ENCODE data around the gene CAB39L.

The CAB39L gene

GRCh38 chr13:49459580-49459979 is 15.7 kb upstream of the CAB39L start:
- H3K9me3 ChIP-seq (ENCODE audit: control insufficient read depth, low read length), result peaks cover 19% of the 10 kb centered on the region
- H2AK5ac ChIP-seq (ENCODE audit: low read length, severe bottlenecking), result no peak overlapping the region
- no peak overlapping the region for H4K91ac ChIP-seq (ENCODE audit: low read length)
- no peak overlapping the region for H3K14ac ChIP-seq (ENCODE audit: low read length in 2 of 2)
- H3K9ac ChIP-seq (ENCODE audit: low read length), result no peak overlapping the region
- H3K27ac ChIP-seq (ENCODE audit: low read length, poor library complexity, severe bottlenecking), result no peak overlapping the region
- H3K18ac ChIP-seq (ENCODE audit: low read depth in 1 of 2, low read length in 2 of 2), result no peak overlapping the region
- H2AFZ ChIP-seq (ENCODE audit: low read depth, low read length), result no peak overlapping the region
- no CpG with 5 or more reads among the region's 1 CpG for WGBS
- H3K4me1 ChIP-seq (ENCODE audit: control insufficient read depth, insufficient read depth, low read depth, low read length), result no peaks in the 10 kb centered on the region
- H3K4ac ChIP-seq (ENCODE audit: low read depth in 1 of 2, low read length in 2 of 2), result no peak overlapping the region
- no peak overlapping the region for H2BK15ac ChIP-seq (ENCODE audit: low read depth, poor library complexity, severe bottlenecking)
- H3K23ac ChIP-seq (ENCODE audit: low read length in 2 of 2), result no peak overlapping the region
- H2BK12ac ChIP-seq (ENCODE audit: low read length in 2 of 2), result no peak overlapping the region
- no peak overlapping the region for H2BK120ac ChIP-seq (ENCODE audit: low read depth, low read length)
- H3K36me3 ChIP-seq (ENCODE audit: control insufficient read depth in 1 of 2, insufficient read depth in 2 of 2, low read depth in 1 of 2, low read length in 2 of 2), result peaks cover 11 to 49% of the 10 kb centered on the region in 2 experiments
- H3K27me3 ChIP-seq (ENCODE audit: control insufficient read depth in 1 of 2, insufficient read depth in 1 of 2, low read length in 2 of 2), result no peaks in the 10 kb centered on the region
- no peak for DNase-seq
- H3K4me3 ChIP-seq (ENCODE audit: insufficient read depth in 1 of 2, low read depth in 1 of 2, low read length in 2 of 2), result no peak overlapping the region
- no peak overlapping the region for H2BK5ac ChIP-seq (ENCODE audit: low read depth, low read length, poor library complexity, severe bottlenecking)
- no peaks in the 10 kb centered on the region for H3K79me1 ChIP-seq (replicated peaks; ENCODE audit: low read length, poor library complexity, severe bottlenecking)
- H3K4me2 ChIP-seq (ENCODE audit: low read length, poor library complexity, severe bottlenecking), result no peak overlapping the region
- H4K8ac ChIP-seq (ENCODE audit: low read length), result no peak overlapping the region

- Histone ChIP-seq H3K36me3 (ENCODE audit: control insufficient read depth in 1 of 2, insufficient read depth in 2 of 2, low read depth in 1 of 2, low read length in 2 of 2) (peaks cover 3 to 31% of the 10 kb centered on the region in 2 experiments), H3K4me1 (ENCODE audit: control insufficient read depth, insufficient read depth, low read depth, low read length) (no peaks in the 10 kb centered on the region), H3K27ac (ENCODE audit: low read length, poor library complexity, severe bottlenecking) (no peak overlapping the region), H3K18ac (ENCODE audit: low read depth in 1 of 2, low read length in 2 of 2) (no peak overlapping the region), H2BK15ac (ENCODE audit: low read depth, poor library complexity, severe bottlenecking) (no peak overlapping the region), H3K23ac (ENCODE audit: low read length in 2 of 2) (no peak overlapping the region), H4K8ac (ENCODE audit: low read length) (no peak overlapping the region), H2BK120ac (ENCODE audit: low read depth, low read length) (no peak overlapping the region), H2BK12ac (ENCODE audit: low read length in 2 of 2) (peak overlapping the region in 1 of 2 experiments; percentile 3), H3K14ac (ENCODE audit: low read length in 2 of 2) (no peak overlapping the region), H3K9ac (ENCODE audit: low read length) (no peak overlapping the region), H3K4me3 (ENCODE audit: insufficient read depth in 1 of 2, low read depth in 1 of 2, low read length in 2 of 2) (no peak overlapping the region), H3K9me3 (ENCODE audit: control insufficient read depth, low read length) (peaks cover 5% of the 10 kb centered on the region), H3K27me3 (ENCODE audit: control insufficient read depth in 1 of 2, insufficient read depth in 1 of 2, low read length in 2 of 2) (no peaks in the 10 kb centered on the region), H3K4me2 (ENCODE audit: low read length, poor library complexity, severe bottlenecking) (no peak overlapping the region), H2AFZ (ENCODE audit: low read depth, low read length) (no peak overlapping the region), H4K91ac (ENCODE audit: low read length) (no peak overlapping the region), H2AK5ac (ENCODE audit: low read length, severe bottlenecking) (no peak overlapping the region), H3K79me1 (replicated peaks; ENCODE audit: low read length, poor library complexity, severe bottlenecking) (no peaks in the 10 kb centered on the region), H3K4ac (ENCODE audit: low read depth in 1 of 2, low read length in 2 of 2) (no peak overlapping the region), H2BK5ac (ENCODE audit: low read depth, low read length, poor library complexity, severe bottlenecking) (no peak overlapping the region)
- peak; percentile 24 for DNase-seq
- WGBS, result 85% methylated on average over 4 of the region's 7 CpGs
Measured at GRCh38 chr13:49457221-49457620, 13.4 kb upstream of the CAB39L start.

- Histone ChIP-seq H3K14ac (ENCODE audit: low read length in 2 of 2) (no peak overlapping the region), H3K4me3 (ENCODE audit: insufficient read depth in 1 of 2, low read depth in 1 of 2, low read length in 2 of 2) (no peak overlapping the region), H2BK5ac (ENCODE audit: low read depth, low read length, poor library complexity, severe bottlenecking) (no peak overlapping the region), H2AK5ac (ENCODE audit: low read length, severe bottlenecking) (no peak overlapping the region), H3K27ac (ENCODE audit: low read length, poor library complexity, severe bottlenecking) (no peak overlapping the region), H2BK12ac (ENCODE audit: low read length in 2 of 2) (no peak overlapping the region), H3K4me2 (ENCODE audit: low read length, poor library complexity, severe bottlenecking) (no peak overlapping the region), H3K36me3 (ENCODE audit: control insufficient read depth in 1 of 2, insufficient read depth in 2 of 2, low read depth in 1 of 2, low read length in 2 of 2) (peaks cover 0 to 25% of the 10 kb centered on the region in 2 experiments), H2AFZ (ENCODE audit: low read depth, low read length) (no peak overlapping the region), H3K18ac (ENCODE audit: low read depth in 1 of 2, low read length in 2 of 2) (no peak overlapping the region), H4K91ac (ENCODE audit: low read length) (no peak overlapping the region), H3K4me1 (ENCODE audit: control insufficient read depth, insufficient read depth, low read depth, low read length) (no peaks in the 10 kb centered on the region), H3K27me3 (ENCODE audit: control insufficient read depth in 1 of 2, insufficient read depth in 1 of 2, low read length in 2 of 2) (no peaks in the 10 kb centered on the region), H3K79me1 (replicated peaks; ENCODE audit: low read length, poor library complexity, severe bottlenecking) (no peaks in the 10 kb centered on the region), H4K8ac (ENCODE audit: low read length) (no peak overlapping the region), H3K9me3 (ENCODE audit: control insufficient read depth, low read length) (no peaks in the 10 kb centered on the region), H2BK120ac (ENCODE audit: low read depth, low read length) (no peak overlapping the region), H3K23ac (ENCODE audit: low read length in 2 of 2) (no peak overlapping the region), H2BK15ac (ENCODE audit: low read depth, poor library complexity, severe bottlenecking) (no peak overlapping the region), H3K9ac (ENCODE audit: low read length) (no peak overlapping the region), H3K4ac (ENCODE audit: low read depth in 1 of 2, low read length in 2 of 2) (no peak overlapping the region)
- no CpG with 5 or more reads among the region's 1 CpG for WGBS
- no peak for DNase-seq
Measured at GRCh38 chr13:49456156-49456555, 12.3 kb upstream of the CAB39L start.

- H3K9me3 ChIP-seq (ENCODE audit: control insufficient read depth, low read length), result no peaks in the 10 kb centered on the region
- no peak for DNase-seq
- no peaks in the 10 kb centered on the region for H3K27me3 ChIP-seq (ENCODE audit: control insufficient read depth in 1 of 2, insufficient read depth in 1 of 2, low read length in 2 of 2)
- H3K14ac ChIP-seq (ENCODE audit: low read length in 2 of 2), result no peak overlapping the region
- H3K27ac ChIP-seq (ENCODE audit: low read length, poor library complexity, severe bottlenecking), result no peak overlapping the region
- H3K36me3 ChIP-seq (ENCODE audit: control insufficient read depth in 1 of 2, insufficient read depth in 2 of 2, low read depth in 1 of 2, low read length in 2 of 2), result peaks cover 0 to 13% of the 10 kb centered on the region in 2 experiments
- no peak overlapping the region for H3K4me2 ChIP-seq (ENCODE audit: low read length, poor library complexity, severe bottlenecking)
- no peak overlapping the region for H3K4me3 ChIP-seq (ENCODE audit: insufficient read depth in 1 of 2, low read depth in 1 of 2, low read length in 2 of 2)
- H3K4ac ChIP-seq (ENCODE audit: low read depth in 1 of 2, low read length in 2 of 2), result no peak overlapping the region
- H4K8ac ChIP-seq (ENCODE audit: low read length), result no peak overlapping the region
- H2BK5ac ChIP-seq (ENCODE audit: low read depth, low read length, poor library complexity, severe bottlenecking), result no peak overlapping the region
- H2BK12ac ChIP-seq (ENCODE audit: low read length in 2 of 2), result no peak overlapping the region
- H3K4me1 ChIP-seq (ENCODE audit: control insufficient read depth, insufficient read depth, low read depth, low read length), result no peaks in the 10 kb centered on the region
- H2BK120ac ChIP-seq (ENCODE audit: low read depth, low read length), result no peak overlapping the region
- no peak overlapping the region for H3K18ac ChIP-seq (ENCODE audit: low read depth in 1 of 2, low read length in 2 of 2)
- no peaks in the 10 kb centered on the region for H3K79me1 ChIP-seq (replicated peaks; ENCODE audit: low read length, poor library complexity, severe bottlenecking)
- no peak overlapping the region for H3K23ac ChIP-seq (ENCODE audit: low read length in 2 of 2)
- H2AK5ac ChIP-seq (ENCODE audit: low read length, severe bottlenecking), result no peak overlapping the region
- H2AFZ ChIP-seq (ENCODE audit: low read depth, low read length), result no peak overlapping the region
- H4K91ac ChIP-seq (ENCODE audit: low read length), result no peak overlapping the region
- no peak overlapping the region for H2BK15ac ChIP-seq (ENCODE audit: low read depth, poor library complexity, severe bottlenecking)
- H3K9ac ChIP-seq (ENCODE audit: low read length), result peak overlapping the region; percentile 54
Measured at GRCh38 chr13:49455007-49455398, 11.1 kb upstream of the CAB39L start.
